Stimulated activated CD4-positive, alpha-beta T cell treated with anti-CD3 and anti-CD28 coated beads, Interleukin-4, amount 100 ng/mL, for 1 hour (primary cell): ENCODE measurements around the gene PPM1G.
"Not testable (repeated sequence)": the region's sequence is repeated elsewhere in the genome, so short reads cannot be mapped to it uniquely, and the experiment has no call there.

ENCODE experiments used
- DNase-seq: peaks from one replicate; pipeline ENCODE4 v3.0.0-alpha.2; 2020

The PPM1G gene

GRCh38 chr2:27372937-27373336 is 36.5 kb downstream of the PPM1G start:
- no peak for DNase-seq

DNA sequence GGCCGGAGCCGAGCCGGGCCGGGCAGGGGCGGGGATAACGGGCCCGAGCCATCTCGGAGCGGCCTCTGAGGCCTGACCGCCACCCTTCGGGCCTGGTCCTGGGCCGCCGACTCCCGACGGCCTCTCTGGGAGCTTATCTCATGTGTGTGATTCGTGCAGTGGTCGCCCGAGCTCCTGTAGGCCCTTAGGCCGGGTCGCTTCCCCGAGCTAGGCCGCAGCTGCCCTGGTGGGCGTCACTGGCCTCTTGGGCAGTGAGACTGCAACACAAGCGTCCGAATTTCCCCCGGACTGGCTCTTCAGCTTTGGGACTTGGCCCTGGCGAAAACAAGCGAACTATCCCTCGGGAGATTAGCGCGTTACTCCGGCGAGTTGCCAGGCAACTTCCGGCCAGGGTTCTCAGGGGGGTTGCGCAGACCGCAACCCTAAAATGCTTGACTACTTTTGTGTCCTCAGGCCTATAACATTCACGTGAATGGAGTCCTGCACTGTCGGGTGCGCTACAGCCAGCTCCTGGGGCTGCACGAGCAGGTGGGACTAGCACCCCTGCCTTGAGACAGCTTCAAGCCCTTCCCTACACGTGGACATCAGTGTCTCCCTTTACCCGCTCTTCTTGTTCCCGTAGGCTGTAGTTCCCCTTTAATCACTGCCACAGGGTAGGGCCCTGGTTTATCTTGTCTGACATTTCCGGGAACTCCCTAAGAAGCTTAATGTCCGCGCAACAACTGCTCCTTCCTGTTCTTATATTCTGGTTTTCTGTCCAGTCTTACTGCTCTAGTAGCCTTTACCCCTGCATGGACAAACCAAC is 38.4 kb downstream of the PPM1G start:
- DNase-seq = peak; percentile 26

GRCh38 chr2:27370026-27370815 is 39.2 kb downstream of the PPM1G start, which contains the start of the genes EIF2B4 and SNX17:
EIF2B4 (minus strand) TSS chr2:27370338; CDS start chr2:27370314, 24 bp downstream.
SNX17 (plus strand) TSS chr2:27370616; CDS start chr2:27370744, 128 bp downstream.
- peak; percentile 99 for DNase-seq

DNA sequence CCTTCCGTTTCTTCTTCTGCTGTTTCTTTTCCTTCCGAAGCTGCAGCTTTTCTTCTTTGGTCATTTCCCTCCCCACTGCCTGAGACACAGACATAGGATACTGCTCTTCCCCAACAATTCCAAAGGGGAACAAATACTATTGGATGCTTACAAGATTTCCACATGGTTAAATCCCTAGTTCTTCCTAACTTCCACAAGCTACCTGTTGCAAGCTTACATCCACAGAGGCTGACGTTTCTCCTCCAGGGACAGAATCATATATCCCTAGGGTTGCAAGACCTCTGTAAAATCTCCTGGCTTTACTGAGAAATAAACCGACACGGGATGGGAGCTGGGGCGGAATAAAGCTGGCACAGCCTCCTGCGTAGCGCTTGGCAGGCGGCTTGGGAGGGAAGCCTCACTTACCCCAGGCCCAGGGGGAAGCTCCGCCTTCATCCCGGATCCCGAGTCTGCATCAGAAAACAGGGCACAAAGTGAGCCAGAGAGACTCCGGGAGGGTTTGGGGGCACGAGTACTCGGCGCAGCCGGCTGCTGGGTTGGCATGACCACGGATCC is 39.8 kb downstream of the PPM1G start:
- no peak for DNase-seq

- no peak for DNase-seq
Observed at GRCh38 chr2:27363933-27364332, 45.5 kb downstream of the PPM1G start.

DNA sequence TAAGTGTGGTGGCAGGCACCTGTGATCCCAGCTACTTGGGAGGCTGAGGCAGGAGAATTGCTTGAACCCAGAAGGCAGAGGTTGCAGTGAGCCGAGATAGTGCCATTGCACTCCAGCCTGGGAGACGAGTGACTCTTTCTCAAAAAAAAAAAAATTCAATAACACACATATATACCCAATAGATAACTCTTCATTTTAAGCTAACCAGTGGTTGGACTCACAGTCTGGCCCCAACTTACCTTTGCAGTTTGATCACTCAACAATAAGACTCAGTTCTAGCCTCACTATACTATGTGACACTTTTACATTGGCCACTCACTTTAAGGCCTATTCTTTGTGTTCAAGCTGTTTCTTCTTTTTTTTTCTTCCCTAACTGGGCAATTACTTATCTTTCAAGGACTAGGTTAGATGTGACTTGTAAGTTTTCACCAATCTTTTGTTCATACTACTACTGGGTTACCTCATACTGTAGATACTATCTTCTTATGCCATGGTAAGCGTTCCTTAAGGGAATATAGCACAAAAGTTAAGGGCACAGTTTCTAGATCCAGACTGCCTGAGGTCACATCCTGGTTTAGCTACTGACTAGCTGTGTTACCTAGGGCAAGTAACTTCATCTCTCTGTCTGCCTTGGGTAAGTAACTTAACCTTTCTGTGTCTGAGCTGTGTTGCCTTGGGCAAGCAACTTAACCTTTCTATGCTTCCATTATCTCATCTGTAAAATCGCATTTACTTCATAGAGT is 46.5 kb downstream of the PPM1G start:
- DNase-seq = no peak

- peak; percentile 90 for DNase-seq
Observed at GRCh38 chr2:27356382-27357181, 52.8 kb downstream of the PPM1G start, which contains the start of gene GTF3C2. GTF3C2 (minus strand) TSS chr2:27356764; CDS start chr2:27343554, 13,210 bp downstream.

- no peak for DNase-seq
Observed at GRCh38 chr2:27356056-27356381, 53.4 kb downstream of the PPM1G start.

DNA sequence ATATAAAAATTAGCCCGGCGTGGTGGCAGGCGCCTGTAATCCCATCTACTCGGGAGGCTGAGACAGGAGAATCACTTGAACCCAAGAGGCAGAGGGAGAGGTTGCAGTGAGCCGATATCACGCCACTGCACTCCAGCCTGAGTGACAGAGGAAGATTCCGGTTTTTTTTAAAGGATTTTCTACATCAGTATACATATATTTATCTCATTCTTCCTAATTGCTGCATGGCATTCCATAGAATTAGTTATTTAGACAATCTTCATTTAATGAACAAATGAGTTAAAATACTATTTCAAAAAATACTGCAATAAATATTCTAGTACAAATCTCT is 54.8 kb downstream of the PPM1G start:
- no peak for DNase-seq

DNA sequence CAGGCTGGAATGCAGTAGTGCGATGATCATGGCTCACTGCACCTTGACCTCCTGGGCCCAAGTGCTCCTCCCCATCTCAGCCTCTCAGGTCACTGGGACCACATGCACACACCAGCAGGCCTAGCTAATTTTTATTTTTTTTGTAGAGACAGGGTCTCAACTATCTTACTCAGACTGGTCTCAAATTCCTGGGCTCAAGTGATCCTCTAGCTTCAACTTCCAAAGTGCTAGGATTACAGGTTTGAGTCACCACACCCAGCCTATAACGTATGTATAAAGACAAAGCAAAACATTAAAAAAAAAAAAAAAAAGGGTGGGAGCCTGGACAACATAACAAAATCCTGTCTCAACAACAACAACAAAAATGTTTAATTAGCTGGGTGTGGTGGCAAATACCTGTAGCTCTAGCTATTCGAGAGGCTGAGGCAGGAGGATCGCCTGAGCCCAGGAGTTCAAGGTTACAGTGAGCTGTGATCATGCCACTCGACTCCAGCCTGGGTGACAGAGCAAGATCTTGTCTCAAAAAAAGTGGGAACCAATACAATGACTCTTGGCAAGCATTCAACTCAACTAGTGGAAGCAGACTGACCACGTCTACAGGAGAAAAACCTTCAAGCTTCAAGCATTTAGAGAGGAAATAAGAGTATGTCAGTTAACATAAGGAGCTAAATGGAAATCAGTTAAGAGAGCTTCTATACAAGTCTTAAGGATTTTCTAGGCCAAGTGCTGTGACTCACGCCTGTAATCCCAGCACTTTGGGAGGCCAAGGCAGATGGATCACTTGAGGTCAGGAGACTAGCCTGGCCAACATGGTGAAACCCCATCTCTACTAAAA is 55.4 kb downstream of the PPM1G start:
- DNase-seq = no peak

DNA sequence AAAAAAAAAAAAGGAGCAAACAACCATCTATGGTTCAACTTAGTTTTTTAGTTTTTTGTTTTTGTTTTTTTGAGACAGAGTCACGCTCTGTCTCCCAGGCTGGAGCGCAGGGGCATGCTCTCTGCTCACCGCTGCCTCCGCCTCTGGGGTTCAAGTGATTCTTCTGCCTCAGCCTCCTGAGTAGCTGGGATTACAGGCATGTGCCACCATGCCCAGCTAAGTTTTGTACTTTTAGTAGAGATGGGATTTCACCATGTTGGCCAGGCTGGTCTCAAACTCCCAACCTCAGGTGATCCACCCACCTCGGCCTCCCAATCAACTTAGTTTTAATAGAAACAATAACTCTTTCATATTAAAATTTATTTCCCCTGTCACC is 56.0 kb downstream of the PPM1G start:
- not testable (repeated sequence) for DNase-seq

DNA sequence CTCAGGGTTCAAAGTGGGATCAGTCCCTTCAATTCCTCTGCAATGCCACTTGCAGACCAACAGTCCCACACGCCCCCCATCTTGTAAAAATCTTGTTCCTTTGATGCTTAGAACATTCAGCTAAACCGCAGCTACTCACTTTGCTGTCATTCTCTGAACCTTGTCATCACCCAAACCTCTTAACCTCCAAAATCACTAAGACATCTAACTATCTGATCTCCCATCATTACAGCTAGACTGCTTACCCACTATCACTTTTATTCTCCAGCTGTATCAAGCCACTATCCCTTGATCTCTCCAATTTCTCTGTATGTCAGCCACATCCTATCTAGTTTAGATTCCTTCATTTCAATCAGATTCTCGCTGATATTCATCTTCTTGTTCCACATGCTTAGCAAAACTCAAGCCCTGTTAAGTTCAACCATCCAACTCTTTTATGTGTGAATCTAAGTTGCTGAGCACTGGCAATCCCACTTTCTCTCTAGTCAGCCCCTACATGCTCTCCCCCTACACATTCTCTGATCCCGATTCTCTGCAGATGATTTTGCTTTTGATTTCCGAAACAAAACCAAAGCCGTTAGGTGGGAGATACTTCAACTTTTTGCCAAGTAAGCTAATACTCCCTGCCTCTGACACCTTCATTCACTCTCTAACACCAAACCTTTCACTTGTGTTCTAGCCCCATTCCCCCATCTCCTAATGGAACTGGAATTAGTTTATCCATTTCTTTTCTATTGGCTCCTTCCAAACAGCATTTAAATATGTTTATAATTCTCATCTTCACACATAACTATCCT is 57.4 kb downstream of the PPM1G start:
- no peak for DNase-seq

- DNase-seq = no peak
Observed at GRCh38 chr2:27350106-27350693, 59.2 kb downstream of the PPM1G start.

DNA sequence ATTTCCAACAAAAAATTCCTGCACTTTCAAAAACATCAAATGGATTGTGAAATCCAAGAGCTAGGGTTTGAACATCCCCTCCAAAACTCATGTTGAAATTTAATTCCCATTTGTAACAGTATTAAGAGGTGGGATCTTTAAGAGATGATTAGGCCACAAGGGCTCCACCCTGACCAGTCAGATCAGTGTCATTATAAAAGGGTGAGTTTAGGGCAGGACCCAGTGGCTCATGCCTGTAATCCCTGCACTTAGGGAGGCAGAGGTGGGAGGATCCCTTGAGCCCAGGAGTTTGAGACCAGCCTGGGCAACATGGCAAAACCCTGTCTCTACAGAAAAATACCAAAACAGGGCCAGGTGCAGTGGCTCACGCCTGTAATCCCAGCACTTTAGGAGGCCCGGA is 61.8 kb downstream of the PPM1G start:
- DNase-seq = no peak

- no peak for DNase-seq
Observed at GRCh38 chr2:27336173-27336572, 73.2 kb downstream of the PPM1G start.

- DNase-seq = no peak
Observed at GRCh38 chr2:27335311-27335710, 74.1 kb downstream of the PPM1G start.
